Kidney (tissue), 14 donors: Measurements from ENCODE around the gene SNX1. TPM values are rescaled to one million over a fixed set of nuclear protein-coding genes. Genes with fewer than 3 reads are reported as not detected.

Source experiments
- DNase-seq, 5 donors: peaks; one replicate each; pipeline ENCODE4 v3.0.0-alpha.2; 2013 to 2020
- FAIRE-seq: peaks from 2 replicates; lab custom pipeline; 2012; peaks lifted over from hg19 to GRCh38; lab: Jason Lieb, UNC
- H3K27ac ChIP-seq, 2 donors: one replicate each; pipeline ENCODE4 v1.7.0; 2013; ENCODE audit warnings: low read depth in 2 of 2, low read length in 2 of 2, inconsistent platforms in 1 of 2
- H3K27me3 ChIP-seq: one replicate; pipeline ENCODE4 v1.7.1; 2013; ENCODE audit warnings: low read length, inconsistent platforms; ENCODE audit not compliant: control insufficient read depth, insufficient read depth
- H3K36me3 ChIP-seq, 3 donors: one replicate each; pipeline versions ENCODE4 v1.7.0 to v1.7.1; 2013; ENCODE audit warnings: low read length in 3 of 3, control low read depth in 1 of 3, inconsistent platforms in 1 of 3; ENCODE audit not compliant: insufficient read depth in 3 of 3, control insufficient read depth in 2 of 3
- H3K4me1 ChIP-seq, 3 donors: one replicate each; pipeline versions ENCODE4 v1.7.0 to v1.7.1; 2013; ENCODE audit warnings: low read length in 3 of 3, inconsistent platforms in 1 of 3, low read depth in 1 of 3; ENCODE audit not compliant: control insufficient read depth in 2 of 3, insufficient read depth in 2 of 3
- H3K4me3 ChIP-seq, 3 donors: one replicate each; pipeline versions ENCODE4 v1.7.0 to v1.8.1; 2013; ENCODE audit warnings: low read length in 3 of 3, control low read depth in 1 of 3, inconsistent platforms in 1 of 3
- H3K9ac ChIP-seq, 3 donors: one replicate each; pipeline versions ENCODE4 v1.7.0 to v1.7.1; 2013; ENCODE audit warnings: low read length in 3 of 3, control low read depth in 1 of 3, inconsistent platforms in 1 of 3
- H3K9me3 ChIP-seq, 3 donors: one replicate each; pipeline versions ENCODE4 v1.7.0 to v1.7.1; 2013; ENCODE audit warnings: low read length in 3 of 3, control low read depth in 1 of 3, inconsistent platforms in 1 of 3; ENCODE audit not compliant: control insufficient read depth in 2 of 3, insufficient read depth in 1 of 3
- intact Hi-C: fragments of 100-400 bp; cut with DNase I; formaldehyde crosslinking; loops from one replicate; pipeline ENCODE4 v1.11.1; 2022
- polyA plus RNA-seq: library from polyadenylated mRNA; stranded (reverse); fragments of 350-450 nt; fragmentation: Illumina TruSeq; extraction: RNeasy Lipid Tissue Mini Kit (QIAGEN cat#74804); gene quantifications from one replicate; pipeline ENCODE4 v1.2.3, GENCODE V29; 2014; ENCODE audit warnings: low read depth, low replicate concordance; ENCODE audit not compliant: insufficient read depth
- total RNA-seq: library from RNA; stranded (reverse); fragmentation: NEBNext Ultra II Directional; extraction: Animal tissue kit (Norgen Biotek cat#: 25700); gene quantifications from one replicate; pipeline ENCODE4 v1.2.1, GENCODE V29; 2021
- TF ChIP-seq, protein P1 (sequence below): IDR thresholded peaks from 3 replicates; pipeline ENCODE4 v1.5.1; 2012; ENCODE audit warnings: mild to moderate bottlenecking, moderate library complexity, borderline replicate concordance; ENCODE audit not compliant: insufficient read depth; ENCODE audit errors: extremely low read depth
- donor health status: control.
- donor health status: control.
- donor health status: control.
- donor health status: control.
- donor health status: control.
- donor health status: DM: yes; HTN: yes; CAD: no.
- donor health status: Normal renal cell carcinoma (clear cell type).

Gene SNX1
- total and polyA plus RNA-seq, 2 donors from 2014 or later, result 81.2 to 148 TPM

DNA sequence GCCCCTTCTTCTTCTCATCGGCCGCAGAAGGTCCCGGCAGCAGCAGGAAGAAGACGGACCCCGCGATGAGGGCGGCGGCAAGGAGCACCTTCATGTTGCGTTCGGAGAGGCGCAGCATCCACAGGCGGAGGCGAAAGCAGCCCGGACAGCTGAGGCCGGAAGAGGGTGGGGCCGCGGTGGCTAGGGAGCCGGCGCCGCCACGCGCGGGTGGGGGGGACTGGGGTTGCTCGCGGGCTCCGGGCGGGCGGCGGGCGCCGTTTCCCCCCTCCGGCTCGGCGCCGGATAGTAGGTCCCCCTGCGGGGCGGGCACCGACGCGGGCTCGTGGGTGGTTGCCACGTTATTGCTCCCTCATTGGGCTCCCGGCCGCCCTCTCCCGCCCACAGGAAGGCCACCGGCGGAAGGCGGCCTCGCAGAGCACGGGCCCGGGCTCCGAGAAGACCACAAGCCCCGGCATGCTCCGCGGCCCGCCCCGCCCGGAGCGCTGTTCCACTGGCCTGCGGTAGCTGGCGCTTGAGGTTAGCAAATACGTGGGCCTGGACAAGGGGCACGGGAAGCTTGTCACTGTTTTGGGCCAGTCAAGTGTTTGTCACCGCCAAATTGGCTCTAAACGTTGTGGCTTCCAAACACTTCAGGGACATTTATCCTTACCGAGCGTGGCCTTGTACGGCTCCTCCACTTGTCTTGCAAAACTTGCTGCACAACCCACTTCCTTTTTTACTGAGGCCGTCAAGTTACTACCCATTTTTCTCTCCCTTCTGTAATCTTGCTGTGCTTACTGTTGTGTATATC is 67.3 kb downstream of the SNX1 start, which contains the start of gene PPIB:
Gene PPIB (minus strand): TSS at position 154 of the 790 bp plus-strand sequence. CDS start 36 bp downstream, at position 118.
- Histone ChIP-seq H3K9me3 (no peaks in the 10 kb centered on the region), H3K9ac (peak within 1 kb of the TSS; percentile 82 to 91 (median 86)), H3K4me3 (peak within 1 kb of the TSS; percentile 80 to 89 (median 86)), H3K27me3 (no peaks in the 10 kb centered on the region), H3K36me3 (peaks cover 9 to 24% (median 21%) of the 10 kb centered on the region in 3 donors), H3K4me1 (peaks cover 6 to 26% (median 25%) of the 10 kb centered on the region in 3 donors), H3K27ac (peak within 1 kb of the TSS; percentile 87 to 88)
- intact Hi-C loops, result no loop called here
- DNase-seq (peak; percentile 98 to 100 (median 98)), FAIRE-seq (no peak)
- TF ChIP-seq, protein P1, sequence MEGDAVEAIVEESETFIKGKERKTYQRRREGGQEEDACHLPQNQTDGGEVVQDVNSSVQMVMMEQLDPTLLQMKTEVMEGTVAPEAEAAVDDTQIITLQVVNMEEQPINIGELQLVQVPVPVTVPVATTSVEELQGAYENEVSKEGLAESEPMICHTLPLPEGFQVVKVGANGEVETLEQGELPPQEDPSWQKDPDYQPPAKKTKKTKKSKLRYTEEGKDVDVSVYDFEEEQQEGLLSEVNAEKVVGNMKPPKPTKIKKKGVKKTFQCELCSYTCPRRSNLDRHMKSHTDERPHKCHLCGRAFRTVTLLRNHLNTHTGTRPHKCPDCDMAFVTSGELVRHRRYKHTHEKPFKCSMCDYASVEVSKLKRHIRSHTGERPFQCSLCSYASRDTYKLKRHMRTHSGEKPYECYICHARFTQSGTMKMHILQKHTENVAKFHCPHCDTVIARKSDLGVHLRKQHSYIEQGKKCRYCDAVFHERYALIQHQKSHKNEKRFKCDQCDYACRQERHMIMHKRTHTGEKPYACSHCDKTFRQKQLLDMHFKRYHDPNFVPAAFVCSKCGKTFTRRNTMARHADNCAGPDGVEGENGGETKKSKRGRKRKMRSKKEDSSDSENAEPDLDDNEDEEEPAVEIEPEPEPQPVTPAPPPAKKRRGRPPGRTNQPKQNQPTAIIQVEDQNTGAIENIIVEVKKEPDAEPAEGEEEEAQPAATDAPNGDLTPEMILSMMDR, result peak; percentile 45

DNA sequence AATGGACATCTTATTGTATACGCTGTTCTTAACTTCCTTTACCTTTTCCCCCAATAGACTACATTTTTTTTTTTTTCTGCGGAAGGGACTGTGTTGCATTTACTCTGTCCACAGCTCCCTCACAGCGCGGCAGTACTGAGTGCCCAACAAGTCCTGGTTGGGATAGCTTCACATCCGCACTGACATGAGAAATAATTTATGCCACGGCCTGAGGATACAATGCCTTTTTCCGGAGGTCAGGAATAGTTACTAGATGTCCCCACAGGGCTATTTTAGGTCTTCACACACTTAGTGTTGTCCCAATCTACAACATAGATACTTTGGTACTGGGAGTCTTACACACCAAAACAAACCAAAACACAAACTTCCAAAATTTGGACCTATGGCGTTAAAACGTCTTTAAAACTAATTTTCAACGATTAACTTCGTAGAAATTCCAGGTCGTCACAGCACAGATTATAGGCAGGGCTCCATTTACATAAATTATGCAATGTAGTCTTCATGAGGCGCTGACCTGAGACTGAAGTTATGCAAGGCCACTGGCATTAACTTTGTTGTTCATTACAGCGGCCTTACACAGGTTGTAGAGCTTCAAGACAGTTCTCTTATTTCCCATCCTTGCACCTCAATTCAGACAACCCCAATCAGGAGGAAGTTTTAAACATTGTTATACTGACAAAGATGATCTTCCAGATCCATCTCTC is 68.0 kb downstream of the SNX1 start:
- FAIRE-seq, result no peak
- H3K4me1 ChIP-seq, result peaks cover 6 to 26% (median 24%) of the 10 kb centered on the region in 3 donors
- peak overlapping the region; percentile 77 to 86 (median 80) for H3K4me3 ChIP-seq
- intact Hi-C loops, result no loop called here
- peak in 3 of 5 donors; percentile 34 to 78 (median 41) for DNase-seq
- H3K27ac ChIP-seq, result peak overlapping the region; percentile 79 to 83
- H3K27me3 ChIP-seq, result no peaks in the 10 kb centered on the region
- H3K36me3 ChIP-seq, result peaks cover 7 to 16% (median 13%) of the 10 kb centered on the region in 3 donors
- TF ChIP-seq, protein P1, result no peak
- H3K9ac ChIP-seq, result peak overlapping the region; percentile 61 to 82 (median 70)
- no peaks in the 10 kb centered on the region for H3K9me3 ChIP-seq

- Histone ChIP-seq H3K9ac (no peak overlapping the region), H3K4me1 (peaks cover 6 to 26% (median 20%) of the 10 kb centered on the region in 3 donors), H3K36me3 (peaks cover 5 to 10% (median 9%) of the 10 kb centered on the region in 3 donors), H3K9me3 (no peaks in the 10 kb centered on the region), H3K27ac (peak overlapping the region; percentile 79 to 83), H3K27me3 (no peaks in the 10 kb centered on the region), H3K4me3 (peak overlapping the region in 1 of 3 donors; percentile 77)
- FAIRE-seq (no peak), DNase-seq (no peak)
- TF ChIP-seq, protein P1, result no peak
- intact Hi-C loops, result no loop called here
Observed at GRCh38 chr15:64164436-64164835, 68.7 kb downstream of the SNX1 start.
